GM20431 (cell line): ENCODE data around the gene LYPD1.

Experiments used
- in situ Hi-C: fragments of 300-500 bp; cut with MseI, MboI; formaldehyde crosslinking; loops from one replicate; pipeline ENCODE4 v1.15.0; 2020; ENCODE audit warnings: low sequenced_read_pairs; ENCODE audit not compliant: unreplicated experiment

LYPD1 gene

DNA sequence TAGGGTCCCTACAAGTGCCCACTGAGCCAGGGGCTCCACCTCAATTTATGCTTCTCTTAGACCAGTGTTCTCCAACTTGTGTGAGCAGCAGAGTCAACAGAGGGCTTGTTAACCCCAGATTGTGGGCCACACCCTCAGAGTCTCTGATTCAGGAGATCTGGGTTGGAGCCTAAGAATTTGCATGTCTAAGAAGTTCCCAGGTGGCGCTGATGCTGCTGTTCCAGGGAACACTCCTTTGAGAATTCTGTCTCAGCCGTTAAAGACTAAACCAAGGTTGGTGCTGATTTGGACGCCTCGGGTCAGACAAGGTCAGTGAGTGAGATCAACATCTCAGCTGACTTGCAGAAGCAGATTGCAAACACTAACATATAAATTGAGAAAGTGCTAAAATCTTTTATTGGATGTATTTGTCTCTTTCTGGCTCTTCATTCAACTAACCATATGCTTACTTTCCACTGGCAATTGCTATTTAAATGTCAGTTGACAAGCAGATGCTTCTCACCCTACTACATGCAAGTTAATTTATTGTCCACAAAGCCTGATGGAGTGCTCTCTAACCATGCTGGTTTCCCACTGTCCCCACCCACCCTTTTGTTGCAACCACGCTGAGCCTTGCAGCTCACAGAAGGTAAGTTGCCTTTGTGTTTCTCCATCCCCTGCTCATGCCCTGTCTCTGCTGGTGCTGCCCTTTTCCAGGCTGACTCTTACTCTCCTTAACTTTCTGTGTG, 31.5 kb downstream of the LYPD1 start:
- in situ Hi-C loops = no loop called here

DNA sequence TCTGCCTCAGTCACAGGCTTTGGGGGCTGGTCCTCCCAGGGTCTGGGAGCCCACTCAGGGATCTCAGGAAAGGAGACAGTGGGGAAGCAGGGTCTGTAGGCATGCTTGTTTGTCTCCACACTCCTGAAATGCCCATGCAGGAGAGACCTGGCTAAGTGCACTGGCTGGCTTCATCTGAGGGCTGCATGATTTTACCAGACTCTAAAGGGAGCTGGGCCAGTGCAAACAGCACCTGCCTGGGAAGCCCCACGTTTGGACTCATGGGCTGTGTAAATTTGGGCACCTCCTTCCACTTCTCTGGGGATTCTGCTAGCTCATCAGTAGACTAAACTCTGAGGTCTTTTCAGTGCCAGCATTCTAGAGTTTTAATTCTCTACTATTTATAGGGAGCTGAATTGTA, 33.7 kb downstream of the LYPD1 start:
- in situ Hi-C loops = no loop called here

DNA sequence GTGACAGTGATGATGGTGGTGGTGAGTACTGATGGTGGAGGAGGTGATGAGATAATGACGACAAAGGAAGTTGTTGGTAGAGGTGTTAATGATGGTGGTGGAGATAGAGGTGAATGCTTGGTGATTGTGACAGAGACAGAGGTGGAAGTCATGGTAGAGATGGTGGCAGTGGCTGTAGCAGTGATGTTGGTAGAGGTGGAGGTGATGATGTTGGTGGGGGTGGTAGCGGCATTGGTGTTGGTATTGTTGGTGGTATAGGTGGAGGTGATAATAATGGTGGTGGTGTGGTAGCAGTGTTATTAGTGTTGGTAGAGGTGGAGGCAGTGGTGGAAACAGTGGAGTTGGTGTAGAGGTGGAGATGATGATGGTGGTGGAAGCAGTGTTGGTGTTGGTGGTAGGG, 36.4 kb downstream of the LYPD1 start:
- in situ Hi-C loops = no loop called here

DNA sequence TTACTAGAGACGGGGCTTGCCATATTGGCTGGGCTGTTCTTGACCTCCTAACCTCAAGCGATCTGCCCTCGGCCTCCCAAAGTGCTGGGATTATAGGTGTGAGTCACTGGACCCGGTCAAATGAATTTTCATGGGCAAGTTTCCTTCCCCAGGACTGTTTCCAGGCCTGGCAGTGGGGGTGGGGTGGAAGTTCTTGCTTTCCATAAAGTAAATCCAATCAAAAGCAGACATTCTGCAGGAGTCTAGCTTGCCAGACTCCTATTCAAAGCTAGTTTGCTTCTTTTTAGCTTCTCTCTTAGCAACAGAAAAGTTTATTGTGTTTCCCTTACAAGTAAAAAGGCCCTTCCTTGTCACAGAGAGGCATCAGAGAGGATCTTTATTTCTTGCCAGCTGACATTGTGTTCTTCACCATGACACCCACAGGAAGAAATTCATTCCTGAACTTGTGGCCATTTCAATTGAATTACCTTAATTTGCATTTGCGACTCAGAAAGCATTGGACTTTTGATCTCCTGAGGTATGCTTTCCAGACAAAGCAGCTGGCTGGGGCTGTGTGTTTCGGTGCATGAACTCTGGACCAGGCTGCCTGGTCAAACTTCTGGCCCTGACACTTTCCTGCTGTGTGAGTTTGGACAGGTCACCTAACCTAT, 37.9 kb downstream of the LYPD1 start:
- in situ Hi-C loops = no loop called here

DNA sequence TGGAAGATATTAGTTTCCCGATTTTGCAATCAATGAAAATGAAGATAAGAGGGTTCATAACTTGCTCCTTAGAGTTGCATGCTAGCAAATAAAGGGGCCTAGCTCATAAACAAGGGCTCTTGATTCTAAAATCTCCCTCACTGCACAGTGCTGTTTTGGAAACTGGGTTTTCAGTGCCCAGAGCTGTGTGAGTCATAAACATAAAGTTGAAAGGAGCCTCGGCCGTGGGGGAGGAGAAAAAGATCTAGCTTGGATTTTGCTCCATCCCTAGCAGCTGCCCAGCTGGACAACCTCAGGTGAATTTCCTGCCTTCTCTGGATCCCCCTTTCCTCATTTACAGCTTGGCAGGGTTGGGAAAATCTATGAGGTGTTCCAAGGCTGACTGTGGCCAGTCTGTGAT, 42.5 kb downstream of the LYPD1 start:
- in situ Hi-C loops = no loop called here

DNA sequence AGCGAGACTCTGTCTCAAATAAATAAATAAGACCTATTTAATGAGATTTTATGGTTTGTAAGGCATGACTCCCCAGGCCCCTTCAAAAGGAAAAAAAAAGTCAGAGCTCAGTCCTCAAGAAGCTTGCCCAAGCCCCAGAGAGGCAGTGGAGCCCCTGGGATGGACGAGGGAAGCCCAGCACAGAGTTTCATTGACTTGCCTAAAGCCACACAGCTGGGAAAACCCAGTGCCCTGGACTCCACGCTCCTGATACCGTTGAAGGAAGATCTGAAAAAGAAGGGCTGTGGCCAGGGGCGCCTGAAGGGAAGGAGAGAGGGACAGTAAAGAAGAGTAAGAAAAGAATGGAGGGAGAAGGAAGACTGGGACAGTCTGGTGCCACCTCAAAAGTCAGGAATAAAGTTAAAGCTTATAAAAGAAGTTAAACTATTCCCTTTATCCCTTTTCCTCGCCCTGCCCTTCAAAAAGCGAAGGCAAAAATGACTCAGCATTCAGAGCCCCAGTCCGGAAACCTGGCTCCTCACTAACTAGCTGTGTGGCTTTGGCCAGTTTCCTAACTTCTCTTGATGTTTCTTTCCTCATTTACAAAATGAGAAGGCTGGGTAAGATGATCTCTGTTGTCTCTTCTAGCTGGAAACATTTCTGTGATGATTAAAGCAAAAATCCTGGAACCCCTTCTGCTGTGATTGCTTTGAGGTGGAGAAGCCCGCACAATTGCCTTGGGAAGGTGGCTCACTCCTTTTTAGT, 46.7 kb downstream of the LYPD1 start:
- in situ Hi-C loops = no loop called here

DNA sequence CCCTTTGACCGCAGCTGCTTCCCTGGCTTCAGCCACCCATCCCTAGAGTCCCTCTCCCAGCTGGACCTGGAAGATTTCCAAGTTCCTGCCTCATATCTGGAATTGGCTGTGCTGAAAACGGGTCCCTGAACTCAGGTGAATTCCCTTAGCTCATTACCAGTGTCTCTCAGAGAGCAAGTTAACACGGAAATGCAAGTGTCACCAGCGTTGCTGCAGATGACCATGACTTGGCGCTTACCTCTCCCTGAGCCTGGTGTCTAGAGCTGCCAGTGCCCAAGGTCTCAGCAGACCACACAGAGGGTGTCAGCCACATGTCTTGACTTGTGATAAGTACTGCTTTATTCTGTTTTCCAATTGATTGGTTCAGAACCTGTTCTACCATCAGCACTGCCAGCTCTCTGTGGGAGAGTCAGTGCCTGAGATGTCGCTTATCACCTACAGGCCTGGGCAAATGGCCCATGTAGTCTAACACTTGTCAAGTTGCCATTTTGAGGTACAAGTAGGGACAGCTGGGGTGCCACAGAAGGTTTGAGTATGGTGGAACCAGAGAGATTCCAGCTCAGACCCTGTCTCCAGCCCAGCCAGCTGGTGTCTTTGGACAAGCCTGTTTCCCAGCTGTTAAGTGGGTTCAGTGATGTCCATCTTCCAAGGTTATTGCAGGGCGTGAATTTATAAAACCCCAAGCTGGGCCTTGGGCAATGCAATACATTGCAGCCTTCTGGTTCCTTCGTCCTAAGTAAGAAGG, 48.7 kb downstream of the LYPD1 start:
- in situ Hi-C loops = no loop called here

DNA sequence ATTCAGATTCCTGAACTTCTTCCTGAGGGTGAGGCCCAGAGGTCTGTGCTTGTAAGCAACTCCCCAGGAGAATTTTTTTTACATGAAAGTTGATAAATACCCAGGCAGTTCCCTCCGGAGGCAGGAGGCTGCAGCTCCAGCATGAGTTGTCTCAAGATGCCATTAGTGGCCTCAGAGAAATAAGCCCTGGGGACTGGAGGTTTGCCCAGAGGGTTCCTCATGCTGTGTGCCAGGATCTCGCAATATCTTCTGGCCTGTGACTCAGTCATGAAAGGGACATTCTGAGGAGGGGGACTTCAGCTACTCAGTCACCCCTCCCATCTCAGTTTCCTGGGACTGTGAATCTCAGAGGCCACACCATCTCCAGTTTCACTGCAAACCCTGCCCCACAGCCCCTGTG, 49.9 kb downstream of the LYPD1 start:
- in situ Hi-C loops = no loop called here

DNA sequence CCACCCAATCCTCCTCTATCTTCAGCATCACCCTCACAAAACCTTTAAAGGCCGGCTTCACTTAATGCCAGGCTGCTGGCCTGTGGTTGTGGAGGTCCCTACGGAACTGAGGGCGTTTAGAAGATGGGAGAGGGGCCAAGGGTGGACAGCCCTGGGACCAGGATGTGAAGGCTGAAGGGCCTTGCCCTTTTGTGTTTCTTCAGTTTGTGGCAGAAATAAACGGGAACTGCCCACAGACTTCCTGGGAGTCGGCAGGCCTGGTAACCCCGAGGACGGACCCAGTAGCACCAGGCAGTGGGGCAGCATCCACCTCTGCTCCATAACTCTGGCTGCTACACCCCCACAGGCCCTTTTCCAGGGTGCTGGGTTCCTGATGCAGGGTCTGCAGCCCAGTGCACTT, 51.3 kb downstream of the LYPD1 start:
- in situ Hi-C loops = no loop called here

DNA sequence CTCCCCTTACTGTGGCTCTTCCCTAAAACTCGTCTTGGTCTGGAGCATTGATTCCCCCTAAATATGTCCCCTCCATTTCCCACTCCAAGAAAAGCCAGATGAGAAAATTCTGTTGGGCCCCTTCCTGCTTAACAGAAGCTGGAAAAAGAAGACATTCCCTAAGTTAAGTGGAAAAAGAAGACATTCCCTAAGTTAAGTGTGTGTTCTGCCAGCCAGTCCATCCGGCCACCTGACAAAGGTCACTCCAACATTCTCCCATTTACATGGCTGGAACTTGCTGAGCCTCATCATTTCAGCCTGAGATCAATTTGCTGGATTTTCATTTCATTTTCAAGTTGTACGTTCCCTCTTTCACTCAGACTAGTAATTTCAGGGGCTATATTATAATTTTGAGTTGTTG, 52.0 kb downstream of the LYPD1 start:
- in situ Hi-C loops = no loop called here

DNA sequence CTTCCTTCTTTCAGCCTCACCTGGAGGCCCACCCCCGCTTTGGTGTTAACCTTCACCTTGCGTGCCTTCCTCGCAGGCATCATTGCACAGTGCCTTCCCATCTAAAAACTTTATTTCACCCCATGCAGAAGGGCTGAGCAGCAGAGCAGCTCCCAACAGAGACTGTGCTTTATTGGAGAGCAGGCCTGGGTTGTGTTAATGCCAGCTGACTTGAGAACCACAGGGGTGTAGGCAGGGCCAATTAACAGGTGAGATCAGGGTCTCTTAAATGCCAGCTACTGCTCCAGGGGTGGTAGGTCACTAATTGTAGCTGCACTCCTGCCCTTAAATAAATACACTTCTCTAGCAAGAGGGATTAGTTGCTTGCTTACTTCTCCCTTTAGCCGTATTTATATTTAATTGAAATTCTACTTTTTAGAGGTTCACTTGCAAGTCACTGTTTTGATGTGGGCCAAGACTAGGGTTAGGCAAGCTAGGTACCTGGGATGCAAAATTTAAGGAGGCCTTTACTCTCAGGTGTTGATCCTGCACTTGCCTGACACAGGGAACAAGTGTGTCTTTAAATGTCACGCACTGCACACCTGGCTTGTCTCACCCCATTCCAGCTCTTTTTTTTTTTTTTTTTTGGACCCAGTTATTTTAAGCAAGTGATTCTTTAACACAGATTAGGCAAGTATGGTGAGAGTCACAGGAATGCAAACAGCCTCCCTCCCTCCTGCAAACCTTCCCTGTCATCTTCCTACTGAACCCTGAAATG, 54.5 kb downstream of the LYPD1 start:
- in situ Hi-C loops = no loop called here

DNA sequence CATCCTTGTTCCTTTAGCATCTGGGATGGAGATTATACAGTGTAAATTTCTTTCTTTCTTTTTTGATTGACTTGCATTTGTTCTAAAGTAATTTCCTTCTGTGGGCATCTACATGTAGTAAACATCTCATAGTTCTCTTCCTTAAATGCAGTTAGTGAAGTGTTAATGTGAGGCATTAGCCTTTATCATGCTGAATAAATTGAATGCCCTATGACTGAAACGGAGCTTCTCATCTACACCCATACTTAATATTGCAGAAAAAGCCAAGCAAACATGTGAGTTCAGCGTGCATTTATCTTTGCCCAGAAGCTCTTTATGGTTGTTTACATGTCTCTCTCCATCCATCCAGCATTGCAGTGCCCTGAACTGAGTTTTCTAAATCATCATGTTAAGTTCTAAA, 58.3 kb downstream of the LYPD1 start:
- in situ Hi-C loops = no loop called here

DNA sequence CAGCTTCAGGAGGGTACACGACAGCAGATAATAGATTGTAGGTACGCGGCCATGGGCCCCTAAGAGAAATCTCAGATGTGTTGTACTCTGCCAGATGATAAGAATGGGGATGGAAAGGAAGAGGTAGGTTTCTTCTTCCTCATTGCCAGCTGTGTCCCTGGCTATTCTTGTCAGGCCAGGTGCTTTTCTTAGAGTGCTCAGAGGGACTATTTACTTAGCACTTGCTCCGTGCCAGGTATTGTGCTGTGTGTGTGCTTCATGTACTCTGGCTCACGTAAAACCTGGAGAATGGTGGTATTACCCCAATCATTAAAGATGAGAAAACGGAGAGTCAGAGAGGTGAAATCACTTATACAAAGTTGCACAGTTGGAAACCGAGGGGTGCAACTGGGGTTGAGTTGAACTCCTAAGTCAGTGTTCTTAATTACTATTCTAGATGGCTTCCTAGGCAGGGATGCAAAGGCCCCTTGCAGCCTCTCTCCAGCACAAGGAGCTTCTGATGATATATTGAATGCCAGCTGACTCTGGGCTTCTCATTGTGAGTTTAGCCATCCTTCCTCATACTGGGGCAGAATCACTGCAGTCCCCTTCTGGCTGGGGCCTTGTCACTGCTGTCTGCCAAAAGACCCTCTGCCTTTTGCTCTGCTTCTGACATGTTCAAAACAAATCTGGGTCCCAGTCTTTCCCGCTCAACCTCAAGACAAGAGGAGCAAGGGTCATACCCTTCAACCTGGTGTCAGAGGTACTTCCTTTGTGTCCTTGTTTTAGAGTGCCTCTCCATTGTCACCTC, 60.7 kb downstream of the LYPD1 start:
- in situ Hi-C loops = no loop called here

DNA sequence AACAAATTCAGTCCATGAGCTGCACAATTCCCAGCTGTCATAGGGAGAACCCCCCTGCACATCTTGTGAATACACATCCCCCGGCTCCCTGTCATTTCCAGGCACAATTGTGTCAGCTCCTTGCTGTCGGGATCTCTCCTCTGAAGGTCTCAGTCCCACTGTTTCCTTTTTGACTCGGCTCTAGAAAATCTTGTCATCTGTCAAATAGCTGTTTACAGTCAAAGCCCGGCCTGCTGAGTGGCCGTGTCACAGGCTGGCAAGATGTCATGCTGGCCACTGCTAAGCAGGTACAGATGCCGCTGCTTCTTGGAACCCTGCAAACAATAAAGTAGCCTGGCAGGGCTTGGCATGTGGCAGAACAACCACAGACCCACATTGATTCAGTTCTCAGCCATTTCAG, 61.7 kb downstream of the LYPD1 start:
- in situ Hi-C loops = no loop called here

DNA sequence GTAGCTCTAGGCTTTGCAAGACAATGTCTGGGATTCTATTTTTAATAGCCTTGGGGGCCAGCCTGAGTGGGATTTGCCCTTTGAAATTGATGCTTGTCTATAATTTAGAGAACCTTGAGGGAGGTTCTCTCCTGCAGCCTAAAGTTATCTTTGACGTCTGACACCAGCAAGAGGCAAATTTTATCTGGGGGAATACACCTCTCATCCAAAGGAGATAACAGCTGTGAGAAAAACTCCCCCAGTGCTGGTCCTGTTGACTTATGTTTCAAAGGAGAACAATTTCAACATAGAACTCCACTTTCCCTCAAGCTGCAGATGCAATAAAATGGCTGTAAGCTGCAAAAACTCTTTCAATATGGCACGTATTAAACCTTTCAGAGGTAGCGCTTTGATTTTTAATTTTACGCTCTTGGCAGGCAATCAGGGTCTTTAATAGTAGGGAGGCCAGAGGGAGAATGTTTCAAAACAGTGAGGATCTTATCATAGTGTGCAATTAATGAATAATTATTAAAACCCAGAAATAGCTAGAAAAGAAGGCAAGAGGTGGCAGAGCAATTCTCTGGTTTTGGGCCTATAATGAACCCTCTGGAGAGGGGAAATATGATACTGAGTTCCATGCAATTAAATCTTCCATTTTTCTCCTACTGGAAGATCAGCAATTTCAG, 62.4 kb downstream of the LYPD1 start:
- in situ Hi-C loops = no loop called here

DNA sequence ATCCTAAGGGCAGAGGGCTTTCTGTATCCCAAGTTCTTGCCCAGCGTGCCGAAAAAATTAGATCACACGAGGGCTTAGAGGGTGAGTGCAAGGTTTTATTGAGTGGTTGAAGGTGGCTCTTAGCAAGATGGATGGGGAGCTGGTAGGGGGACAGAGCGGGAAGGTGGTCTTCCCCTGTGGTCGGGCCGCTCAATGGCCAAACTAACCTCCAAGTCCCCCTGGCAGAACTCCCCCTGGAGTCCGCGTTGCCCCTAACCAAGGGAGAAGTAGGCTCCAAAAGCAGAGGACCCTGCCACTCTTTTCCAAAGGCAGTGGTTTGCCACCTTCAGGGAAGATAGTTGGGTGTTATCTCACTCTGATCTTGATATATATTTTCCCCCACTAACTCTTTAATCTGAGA, 63.4 kb downstream of the LYPD1 start:
- in situ Hi-C loops = no loop called here

DNA sequence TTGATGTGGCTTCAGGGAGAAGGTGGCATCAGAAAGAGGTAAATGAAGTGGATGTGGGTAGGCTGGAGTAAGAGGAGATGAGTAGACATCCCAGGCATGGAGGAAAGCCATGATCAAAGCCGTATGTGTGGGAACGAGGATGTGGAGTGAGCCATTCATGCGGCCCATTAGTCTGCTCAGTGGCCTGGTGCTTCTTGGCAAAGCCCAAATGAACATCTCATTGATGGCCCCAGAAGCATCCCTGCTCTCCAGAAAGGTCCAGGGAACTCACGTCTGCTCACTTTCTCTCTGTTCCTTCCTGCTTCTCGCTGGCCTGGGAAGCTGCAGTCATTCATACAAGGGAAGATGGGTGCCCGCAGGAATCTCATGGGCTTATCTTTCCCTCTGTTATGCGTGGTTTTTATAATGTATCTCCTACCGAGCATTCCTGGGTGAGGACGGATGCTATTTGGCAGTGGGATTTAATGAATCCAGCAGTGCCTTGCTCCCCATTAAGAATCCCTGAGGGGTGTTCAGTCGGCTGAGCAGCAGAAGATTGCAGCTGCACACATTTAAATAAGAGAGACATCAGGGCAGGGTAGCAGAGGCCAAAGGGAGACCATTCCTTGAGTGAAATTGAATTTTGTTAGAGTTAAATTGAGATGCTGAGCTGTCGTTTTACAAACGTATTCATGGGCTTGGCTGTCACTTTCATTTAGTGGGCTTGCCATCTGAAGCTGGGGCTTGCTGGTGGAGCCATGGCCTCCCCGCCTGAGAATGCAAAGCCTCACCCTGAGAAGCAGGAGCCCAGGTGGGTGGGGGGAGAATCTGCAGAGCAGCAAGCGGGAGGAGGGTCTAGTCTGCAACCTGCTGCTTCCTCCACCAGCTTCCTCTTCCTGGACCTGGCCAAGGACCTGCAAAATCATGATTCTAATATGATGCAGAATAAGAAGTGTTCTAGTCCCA, 64.5 kb downstream of the LYPD1 start:
- in situ Hi-C loops = no loop called here

DNA sequence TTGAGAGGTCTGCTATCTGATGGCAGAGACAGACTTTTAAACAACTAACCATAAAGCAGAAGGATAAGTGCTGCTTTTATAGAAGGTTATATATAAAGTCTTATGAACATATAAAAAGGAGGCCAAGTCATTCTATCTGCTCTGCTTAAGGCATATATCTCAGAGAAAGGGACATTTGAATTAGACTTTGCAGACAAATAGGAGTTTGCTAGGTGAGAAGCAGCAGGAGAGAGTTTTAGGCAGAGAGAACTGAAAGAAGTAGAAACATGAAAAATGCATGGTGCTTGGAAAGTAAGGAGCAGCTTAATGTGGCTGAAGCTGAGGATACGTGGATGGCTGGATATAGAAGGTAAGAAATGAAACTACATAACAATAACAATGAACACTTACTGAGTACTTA, 65.4 kb downstream of the LYPD1 start:
- in situ Hi-C loops = no loop called here
